K562 (cell line): ENCODE results near the gene HDAC2. TPM values are rescaled to one million over a fixed set of nuclear protein-coding genes. Genes with fewer than 3 reads are reported as not detected.

Experiments used
- ATAC-seq: fragments of 200-7000 bp; cut with Tn5 transposase; 3 replicates; pipeline ENCODE4 v1.9.1; 2020; ENCODE audit warnings: moderate library complexity
- BruUV-seq: library from RNA; stranded (reverse); fragments of 400-500 nt; replicated peaks from 2 replicates; lab custom pipeline; 2021; lab: Mats Ljungman, UMichigan
- CTCF ChIA-PET: fragments of 300-600 bp; formaldehyde crosslinking; extraction: SDS; loops from one replicate; lab custom pipeline; 2021; ENCODE audit warnings: low intra/inter-chr PET ratio; lab: Yijun Ruan, JAX
- POLR2A ChIA-PET: fragments of 300-600, 350-650 bp; sonication (Branson Sonifier 250); formaldehyde crosslinking; extraction: SDS; loops from one replicate; lab custom pipeline; 2021; ENCODE audit warnings: antibody characterized with exemption, inconsistent platforms; lab: Yijun Ruan, JAX
- DNase-seq, 4 experiments: peaks; one replicate each; pipeline versions ENCODE4 v3.0.0 to v3.0.0-alpha.2; 2011 to 2018; ENCODE audit warnings: low spot score in 3 of 4, mixed read lengths in 3 of 4; ENCODE audit errors: extremely low read depth in 1 of 4
- FAIRE-seq: peaks from 2 replicates; lab custom pipeline; 2011; peaks lifted over from hg19 to GRCh38; lab: Jason Lieb, UNC
- H2AFZ ChIP-seq: 2 replicates; pipeline ENCODE4 v1.6.0; 2011; ENCODE audit warnings: low read depth, low read length, control low read depth, inconsistent platforms
- H3K27ac ChIP-seq: fragments of 200-600 bp; 3 replicates; pipeline ENCODE4 v1.8.0; 2011; ENCODE audit warnings: low read depth, mild to moderate bottlenecking, control low read depth, inconsistent platforms, low read length, moderate library complexity, mixed read lengths; ENCODE audit errors: extremely low read depth
- H3K27me3 ChIP-seq, 2 experiments: fragments of 300-600 bp in 1 of 2; 2 replicates in 1 of 2; 3 replicates in 1 of 2; pipeline versions ENCODE4 v1.6.0 to v1.8.0; 2011; ENCODE audit warnings: inconsistent platforms in 2 of 2, low read length in 2 of 2, mild to moderate bottlenecking in 1 of 2, mixed read lengths in 1 of 2, moderate library complexity in 1 of 2; ENCODE audit not compliant: control insufficient read depth in 2 of 2, insufficient read depth in 2 of 2
- H3K36me3 ChIP-seq: fragments of 300-600 bp; 3 replicates; pipeline ENCODE4 v1.8.0; 2011; ENCODE audit warnings: mild to moderate bottlenecking, low read length, inconsistent platforms; ENCODE audit not compliant: control insufficient read depth, insufficient read depth
- H3K4me1 ChIP-seq, 2 experiments: fragments of 200-600 bp in 1 of 2; replicated peaks in 1 of 2; 2 replicates in 1 of 2; 3 replicates in 1 of 2; pipeline versions ENCODE4 v1.5.1 to v1.8.0; 2011; ENCODE audit warnings: inconsistent platforms in 2 of 2, low read length in 2 of 2, mild to moderate bottlenecking in 1 of 2, mixed read lengths in 1 of 2, moderate library complexity in 1 of 2; ENCODE audit not compliant: control insufficient read depth in 2 of 2, insufficient read depth in 2 of 2
- H3K4me2 ChIP-seq: 2 replicates; pipeline ENCODE4 v1.6.1; 2011; ENCODE audit warnings: low read length, control low read depth, inconsistent platforms, mixed read lengths; ENCODE audit not compliant: insufficient read depth
- H3K4me3 ChIP-seq: fragments of 200-600 bp; sonication (generic), shearing (Covaris generic); 2 replicates; pipeline ENCODE4 v1.5.1; 2016; ENCODE audit warnings: control low read depth, inconsistent platforms
- H3K79me2 ChIP-seq: fragments of 200-600 bp; 3 replicates; pipeline ENCODE4 v1.8.0; 2011; ENCODE audit warnings: low read length, inconsistent platforms; ENCODE audit not compliant: control insufficient read depth, insufficient read depth
- H3K9ac ChIP-seq, 2 experiments: 2 replicates each; pipeline versions ENCODE4 v1.6.0 to v1.6.1; 2011; ENCODE audit warnings: low read depth in 2 of 2, low read length in 2 of 2, control low read depth in 1 of 2, inconsistent platforms in 1 of 2, mild to moderate bottlenecking in 1 of 2, mixed read lengths in 1 of 2; ENCODE audit not compliant: insufficient read depth in 1 of 2
- H3K9me1 ChIP-seq: one replicate; pipeline ENCODE4 v1.6.0; 2011; ENCODE audit warnings: inconsistent platforms, mild to moderate bottlenecking, low read length, moderate library complexity; ENCODE audit not compliant: control insufficient read depth, insufficient read depth
- H3K9me3 ChIP-seq: replicated peaks from 2 replicates; pipeline ENCODE4 v1.5.1; 2011; ENCODE audit warnings: low read depth, low read length, inconsistent platforms; ENCODE audit not compliant: control insufficient read depth, insufficient read depth
- H4K20me1 ChIP-seq: replicated peaks from 2 replicates; pipeline ENCODE4 v1.6.1; 2011; ENCODE audit warnings: low read length, inconsistent platforms, mixed read lengths; ENCODE audit not compliant: control insufficient read depth, insufficient read depth
- ARID1B ChIP-seq: fragments of 450-650 bp; IDR thresholded peaks from 2 replicates; pipeline ENCODE4 v1.6.1; 2016; ENCODE audit warnings: antibody characterized with exemption, mild to moderate bottlenecking, inconsistent platforms
- CEBPG ChIP-seq, 3 experiments: fragments of 200-800 bp in 1 of 3; sonication (Bioruptor generic) in 1 of 3; sonication (generic) in 1 of 3; formaldehyde crosslinking in 1 of 3; IDR thresholded peaks in 2 of 3; conservative IDR thresholded peaks in 1 of 3; 2 replicates each; pipeline versions ENCODE4 v1.6.1 to v1.8.0; 2016 to 2022; ENCODE audit warnings: missing compliant biosample characterization in 2 of 3, missing genetic modification characterization in 2 of 3, mild to moderate bottlenecking in 1 of 3, missing genetic modification reagents in 1 of 3
- DPF2 ChIP-seq: fragments of 450-650 bp; IDR thresholded peaks from 2 replicates; pipeline ENCODE4 v1.6.1; 2016
- FOXM1 ChIP-seq, 2 experiments: fragments of 450-650 bp in 1 of 2; sonication (generic) in 1 of 2; formaldehyde crosslinking in 1 of 2; IDR thresholded peaks; 2 replicates each; pipeline versions ENCODE4 v1.6.1 to v1.9.0; 2017 to 2022; ENCODE audit warnings: low read depth in 2 of 2, mild to moderate bottlenecking in 2 of 2, missing genetic modification reagents in 1 of 2, moderate library complexity in 1 of 2
- HNRNPLL ChIP-seq: fragments of 200-400 bp; formaldehyde crosslinking; IDR thresholded peaks from 2 replicates; pipeline ENCODE4 v1.6.1; 2017; ENCODE audit warnings: low read length, low read depth, mild to moderate bottlenecking; ENCODE audit not compliant: poor library complexity, severe bottlenecking
- PML ChIP-seq: IDR thresholded peaks from 2 replicates; pipeline ENCODE4 v1.6.1; 2012; ENCODE audit warnings: low read length, inconsistent platforms
- PURB ChIP-seq: sonication (generic); formaldehyde crosslinking; IDR thresholded peaks from 2 replicates; pipeline ENCODE4 v1.9.0; 2021; ENCODE audit warnings: low read depth, mild to moderate bottlenecking, missing genetic modification reagents
- RBBP5 ChIP-seq: fragments of 200-600 bp; sonication (generic); IDR thresholded peaks from 2 replicates; pipeline ENCODE4 v1.6.1; 2012; ENCODE audit warnings: borderline replicate concordance, mild to moderate bottlenecking, low read length, control low read depth, inconsistent platforms; ENCODE audit not compliant: insufficient read depth, poor library complexity, severe bottlenecking
- SRSF3 ChIP-seq: fragments of 200-400 bp; formaldehyde crosslinking; IDR thresholded peaks from 2 replicates; pipeline ENCODE4 v1.6.1; 2016; ENCODE audit warnings: mild to moderate bottlenecking, low read length, moderate library complexity; ENCODE audit not compliant: insufficient read depth
- THRB ChIP-seq: fragments of 450-650 bp; formaldehyde crosslinking; conservative IDR thresholded peaks from 2 replicates; pipeline ENCODE4 v1.4.0; 2022; ENCODE audit warnings: mild to moderate bottlenecking, missing genetic modification characterization
- TRIM24 ChIP-seq, 2 experiments: fragments of 450-650 bp; IDR thresholded peaks; 2 replicates each; pipeline ENCODE4 v1.6.1; 2016
- ZNF175 ChIP-seq: fragments of 200-800 bp; sonication (Bioruptor generic); IDR thresholded peaks from 2 replicates; pipeline ENCODE4 v1.6.1; 2016; ENCODE audit warnings: low read depth, mild to moderate bottlenecking, missing genetic modification characterization, missing compliant biosample characterization
- ZNF589 ChIP-seq: fragments of 200-800 bp; sonication (Bioruptor generic); IDR thresholded peaks from 2 replicates; pipeline ENCODE4 v1.6.1; 2016; ENCODE audit warnings: low read depth, missing genetic modification characterization, missing compliant biosample characterization
- ZNF778 ChIP-seq: fragments of 450-650 bp; formaldehyde crosslinking; IDR thresholded peaks from 2 replicates; pipeline ENCODE4 v1.4.0; 2020; ENCODE audit warnings: mild to moderate bottlenecking, moderate library complexity
- WGBS: fragments of 100-300 bp; shearing (Covaris generic); methylation state at CpG from one replicate; pipeline ENCODE4 v1.1.6; 2016; ENCODE audit warnings: low coverage, mixed read lengths; ENCODE audit not compliant: insufficient coverage; ENCODE audit errors: missing lambda C conversion rate; 5-methylcytosine and 5-hydroxymethylcytosine counted together
- in situ Hi-C: fragments of 300-500 bp; cut with MboI; formaldehyde crosslinking; loops from 4 replicates; pipeline ENCODE4 v1.15.0; 2018; ENCODE audit warnings: inconsistent platforms, mixed read lengths
- intact Hi-C: fragments of 100-400 bp; cut with micrococcal nuclease; formaldehyde crosslinking; loops from 2 replicates; pipeline ENCODE4 v1.14.2; 2022
- polyA plus RNA-seq, 8 experiments: library from polyadenylated mRNA; depleted of rRNA in 4 of 8; stranded (reverse) in 5 of 8; unstranded in 3 of 8; fragments of >200 nt; fragmentation: Nextera tagmentation in 2 of 8; fragmentation: Illumina TruSeq in 1 of 8; extraction: Ambion mirVana in 2 of 8; extraction: Trizol in 1 of 8; gene quantifications; 2 replicates each; pipeline versions ENCODE4 v1.2.1 to v1.2.3, GENCODE V29; 2011 to 2014; ENCODE audit warnings: inconsistent platforms in 1 of 8, missing spikeins in 1 of 8
- total RNA-seq, 7 experiments: library from RNA; depleted of rRNA in 6 of 7; stranded (reverse); fragments of >200 nt in 6 of 7; fragmentation: Illumina TruSeq in 2 of 7; extraction: Trizol in 2 of 7; gene quantifications; 2 replicates each; pipeline versions ENCODE4 v1.2.1 to v1.2.3, GENCODE V29; 2011 to 2021; ENCODE audit warnings: low replicate concordance in 1 of 7

Gene HDAC2
- total and polyA plus RNA-seq, 9 of the 15 experiments (the other 6 are each of a cell fraction or from before 2014, with no cell fraction given): 67.0 to 277 (median 151) TPM

- intact Hi-C loops (loop anchor here (10.0 kb wide), 2 partner anchors 1567 to 1717 kb away; no protein-coding TSS in a partner anchor), in situ Hi-C loops (loop anchor here (25.0 kb wide), 2 partner anchors 1014 to 1714 kb away; no protein-coding TSS in a partner anchor)
- POLR2A ChIA-PET: interaction anchor here (0.6 to 0.9 kb wide), 2 partner anchors 114 to 1861 kb away, joined by 3 read pairs; no protein-coding TSS in a partner anchor
These were observed 69.5 kb downstream of the HDAC2 start for GRCh38 chr6:113901482-113901881.

GRCh38 chr6:113894712-113895674 lies 76.0 kb downstream of the HDAC2 start:
- no peaks in the 10 kb centered on the region for H3K36me3 ChIP-seq
- H3K27ac ChIP-seq: no peak overlapping the region
- no peaks in the 10 kb centered on the region for H3K9me1 ChIP-seq
- FAIRE-seq (no peak), DNase-seq (no peak), ATAC-seq (peak; percentile 68)
- WGBS: 9% methylated on average over 6 of the region's 6 CpGs
- H3K9me3 ChIP-seq: no peaks in the 10 kb centered on the region
- BruUV-seq: no TSS peak
- no peaks in the 10 kb centered on the region for H4K20me1 ChIP-seq
- no peak overlapping the region for H2AFZ ChIP-seq
- no peaks in the 10 kb centered on the region for H3K27me3 ChIP-seq
- ChIA-PET POLR2A (no interaction called here), CTCF (no interaction called here)
- in situ Hi-C loops (no loop called here), intact Hi-C loops (no loop called here)
- H3K4me3 ChIP-seq: no peak overlapping the region
- no peaks in the 10 kb centered on the region for H3K79me2 ChIP-seq
- H3K4me2 ChIP-seq: no peak overlapping the region
- H3K9ac ChIP-seq: no peak overlapping the region
- no peaks in the 10 kb centered on the region for H3K4me1 ChIP-seq
- TF ChIP-seq ARID1B: peak; percentile 31; the same call in 1 of the 2 replicates
- no peak for TF ChIP-seq DPF2
- TF ChIP-seq ZNF175 (CRISPR knock-in tag): 0 out of 2 replicates have a peak, but pooled peaks have one; percentile 20
- no peak for TF ChIP-seq CEBPG (CRISPR knock-in tag; IDR thresholded peaks at IDR 0.05)
- peak in 1 of 2 experiments; percentile 71; a peak in 2 of 4 replicates for TF ChIP-seq CEBPG (tag; conservative IDR thresholded peaks at IDR 0.05 in 1 of 2, IDR thresholded peaks at IDR 0.05 in 1 of 2)
- TF ChIP-seq ZNF589: 0 out of 2 replicates have a peak, but pooled peaks have one; percentile 44
- no peak for TF ChIP-seq THRB (CRISPR knock-in tag)
- peak; percentile 7 to 59; a peak in 2 of 4 replicates for TF ChIP-seq TRIM24 (IDR thresholded peaks at IDR 0.05)
- TF ChIP-seq SRSF3: no peak
- no peak for TF ChIP-seq PML

More at GRCh38 chr6:113901482-113901881, 69.5 kb downstream of the HDAC2 start:
- ATAC-seq (no peak), FAIRE-seq (no peak), DNase-seq (no peak)
- BruUV-seq: no TSS peak
- Histone ChIP-seq H4K20me1 (no peaks in the 10 kb centered on the region), H3K4me3 (no peak overlapping the region), H3K4me2 (no peak overlapping the region), H3K4me1 (no peaks in the 10 kb centered on the region), H3K9me1 (no peaks in the 10 kb centered on the region), H3K9ac (no peak overlapping the region), H3K27me3 (no peaks in the 10 kb centered on the region), H2AFZ (no peak overlapping the region), H3K79me2 (no peaks in the 10 kb centered on the region), H3K36me3 (no peaks in the 10 kb centered on the region), H3K9me3 (no peaks in the 10 kb centered on the region), H3K27ac (no peak overlapping the region)
- CTCF ChIA-PET: no interaction called here
- TF ChIP-seq PURB (CRISPR knock-in tag) (no peak), RBBP5 (no peak), ZNF778 (no peak), HNRNPLL (no peak), FOXM1 (IDR thresholded peaks at IDR 0.05; ENCODE audit: low read depth) (no peak), FOXM1 (CRISPR knock-in tag; IDR thresholded peaks at IDR 0.05; ENCODE audit: low read depth) (no peak)
- WGBS: 6% methylated on average over 2 of the region's 2 CpGs
